Lung (tissue), 12 donors: Measurements from ENCODE around the gene L3MBTL3. TPM values are rescaled to one million over a fixed set of nuclear protein-coding genes. Genes with fewer than 3 reads are reported as not detected.

Experiments used
- ATAC-seq: fragments of 200-7000 bp; cut with Tn5 transposase; one replicate; pipeline ENCODE4 v1.9.1; 2020; ENCODE audit warnings: moderate number of reproducible peaks; ENCODE audit not compliant: insufficient read depth, low FRiP score
- DNase-seq, 3 donors: peaks; one replicate each; pipeline ENCODE4 v3.0.0-alpha.2; 2013 to 2017
- H3K27ac ChIP-seq, 2 donors: one replicate each; pipeline ENCODE4 v1.5.1; 2013; ENCODE audit warnings: mild to moderate bottlenecking in 2 of 2, moderate library complexity in 2 of 2, control low read depth in 1 of 2, inconsistent platforms in 1 of 2, low read depth in 1 of 2, low read length in 1 of 2
- H3K27me3 ChIP-seq, 3 donors: one replicate each; pipeline ENCODE4 v1.5.1; 2013; ENCODE audit warnings: low read length in 2 of 3; ENCODE audit not compliant: control insufficient read depth in 3 of 3, insufficient read depth in 3 of 3
- H3K36me3 ChIP-seq, 4 donors: one replicate each; pipeline ENCODE4 v1.5.1; 2013; ENCODE audit warnings: low read length in 4 of 4, mild to moderate bottlenecking in 1 of 4, moderate library complexity in 1 of 4; ENCODE audit not compliant: control insufficient read depth in 4 of 4, insufficient read depth in 4 of 4
- H3K4me1 ChIP-seq, 5 donors: one replicate each; pipeline ENCODE4 v1.5.1; 2013; ENCODE audit warnings: low read length in 5 of 5, mild to moderate bottlenecking in 2 of 5, moderate library complexity in 1 of 5; ENCODE audit not compliant: control insufficient read depth in 5 of 5, insufficient read depth in 5 of 5
- H3K4me3 ChIP-seq: one replicate; pipeline ENCODE4 v1.5.1; 2013; ENCODE audit warnings: mild to moderate bottlenecking, control low read depth, moderate library complexity
- H3K9ac ChIP-seq, 2 donors: one replicate each; pipeline ENCODE4 v1.5.1; 2013; ENCODE audit warnings: low read length in 2 of 2, control low read depth in 1 of 2; ENCODE audit not compliant: insufficient read depth in 1 of 2
- H3K9me3 ChIP-seq, 4 donors: one replicate each; pipeline ENCODE4 v1.5.1; 2013; ENCODE audit warnings: low read length in 3 of 4, mild to moderate bottlenecking in 1 of 4, moderate library complexity in 1 of 4; ENCODE audit not compliant: control insufficient read depth in 4 of 4, insufficient read depth in 3 of 4
- CTCF ChIP-seq: IDR thresholded peaks from 2 replicates; pipeline ENCODE4 v1.5.1; 2012; ENCODE audit warnings: mild to moderate bottlenecking; ENCODE audit errors: control extremely low read depth, extremely low read depth
- WGBS, 2 donors: extraction: QIAGEN DNeasy Blood & Tissue Kit; methylation state at CpG; one replicate each; pipeline ENCODE4 v1.1.7; 2013; 5-methylcytosine and 5-hydroxymethylcytosine counted together
- polyA plus RNA-seq, 2 donors: library from polyadenylated mRNA; stranded (reverse); fragments of 200-250 nt; gene quantifications; one replicate each; pipeline ENCODE4 v1.2.1, GENCODE V29; 2013
- total RNA-seq, 2 donors: library from RNA; depleted of rRNA in 1 of 2; stranded (reverse); fragments of >200 nt in 1 of 2; gene quantifications; one replicate each; pipeline ENCODE4 v1.2.1, GENCODE V29; 2014 to 2021
- donor health status: control.
- donor health status: control.
- donor health status: Bipolar disorder and iron deficiency.
- donor health status: healthy.
- donor health status: DM: yes; HTN: yes; CAD: no.

L3MBTL3 gene
- total and polyA plus RNA-seq, 4 donors, result 2.0 to 15.9 (median 3.7) TPM

- Histone ChIP-seq H3K4me1 (no peaks in the 10 kb centered on the region), H3K27me3 (no peaks in the 10 kb centered on the region), H3K4me3 (no peak overlapping the region), H3K36me3 (no peaks in the 10 kb centered on the region), H3K27ac (no peak overlapping the region), H3K9ac (no peak overlapping the region), H3K9me3 (no peaks in the 10 kb centered on the region)
- 80 to 81% methylated on average over 3 of the region's 3 CpGs for WGBS, 2 donors
- ATAC-seq (no peak), DNase-seq (no peak)
- no peak for TF ChIP-seq CTCF
Observed at GRCh38 chr6:129992881-129993280, 25.5 kb upstream of the L3MBTL3 start.

- H3K36me3 ChIP-seq, result no peaks in the 10 kb centered on the region
- H3K4me1 ChIP-seq, result no peaks in the 10 kb centered on the region
- DNase-seq, result no peak
- H3K27me3 ChIP-seq, result no peaks in the 10 kb centered on the region
- H3K9me3 ChIP-seq, result no peaks in the 10 kb centered on the region
- TF ChIP-seq CTCF, result no peak
- H3K9ac ChIP-seq, result no peak overlapping the region
- no peak for ATAC-seq
- 95 to 96% methylated on average over 4 of the region's 4 CpGs for WGBS, 2 donors
- no peak overlapping the region for H3K4me3 ChIP-seq
- no peak overlapping the region for H3K27ac ChIP-seq
Observed at GRCh38 chr6:129994410-129994809, 24.0 kb upstream of the L3MBTL3 start.

GRCh38 chr6:129996387-129996786 is 22.0 kb upstream of the L3MBTL3 start:
- no peak overlapping the region for H3K9ac ChIP-seq
- no peak overlapping the region for H3K4me3 ChIP-seq
- DNase-seq (no peak), ATAC-seq (no peak)
- H3K9me3 ChIP-seq, result no peaks in the 10 kb centered on the region
- no peak overlapping the region for H3K27ac ChIP-seq
- H3K27me3 ChIP-seq, result peaks cover 0 to 2% (median 0%) of the 10 kb centered on the region in 3 donors
- H3K36me3 ChIP-seq, result no peaks in the 10 kb centered on the region
- WGBS, 2 donors, result 73 to 91% methylated on average over 6 of the region's 6 CpGs
- H3K4me1 ChIP-seq, result no peaks in the 10 kb centered on the region
- TF ChIP-seq CTCF, result no peak
